Astrocyte (in vitro differentiated cells and primary cell): ENCODE results near the gene MYEOV. TPM values are rescaled to one million over a fixed set of nuclear protein-coding genes. Genes with fewer than 3 reads are reported as not detected.

ENCODE experiments used
- DNase-seq: peaks from one replicate; pipeline ENCODE4 v3.0.0-alpha.2; 2010; ENCODE audit warnings: low read depth
- FAIRE-seq: peaks from 2 replicates; lab custom pipeline; 2011; peaks lifted over from hg19 to GRCh38; lab: Jason Lieb, UNC
- H2AFZ ChIP-seq: 2 replicates; pipeline ENCODE4 v1.6.0; 2012; ENCODE audit warnings: low read depth, low read length, inconsistent platforms
- H3K27ac ChIP-seq: 2 replicates; pipeline ENCODE4 v1.5.1; 2011; ENCODE audit warnings: low read depth, low read length, inconsistent platforms
- H3K27me3 ChIP-seq: 2 replicates; pipeline ENCODE4 v1.6.0; 2011; ENCODE audit warnings: low read length, inconsistent platforms; ENCODE audit not compliant: insufficient read depth
- H3K36me3 ChIP-seq: 2 replicates; pipeline ENCODE4 v1.5.1; 2011; ENCODE audit warnings: low read length, inconsistent platforms; ENCODE audit not compliant: insufficient read depth
- H3K4me1 ChIP-seq: 2 replicates; pipeline ENCODE4 v1.5.1; 2011; ENCODE audit warnings: low read length, inconsistent platforms; ENCODE audit not compliant: insufficient read depth
- H3K4me2 ChIP-seq: 2 replicates; pipeline ENCODE4 v1.6.0; 2012; ENCODE audit warnings: low read length, inconsistent platforms
- H3K4me3 ChIP-seq: 2 replicates; pipeline ENCODE4 v1.5.1; 2011; ENCODE audit warnings: low read depth, mild to moderate bottlenecking, low read length, inconsistent platforms; ENCODE audit not compliant: insufficient read depth
- H3K79me2 ChIP-seq: 2 replicates; pipeline ENCODE4 v1.6.0; 2012; ENCODE audit warnings: mild to moderate bottlenecking, low read length, inconsistent platforms; ENCODE audit not compliant: insufficient read depth
- H3K9ac ChIP-seq: 2 replicates; pipeline ENCODE4 v1.6.0; 2012; ENCODE audit warnings: mild to moderate bottlenecking, low read length, inconsistent platforms
- H3K9me3 ChIP-seq: 2 replicates; pipeline ENCODE4 v1.5.1; 2012; ENCODE audit warnings: low read depth, mild to moderate bottlenecking, low read length, inconsistent platforms; ENCODE audit not compliant: insufficient read depth
- H4K20me1 ChIP-seq: 2 replicates; pipeline ENCODE4 v1.6.0; 2012; ENCODE audit warnings: low read length, inconsistent platforms; ENCODE audit not compliant: insufficient read depth
- H3K27ac Mint-ChIP-seq: one replicate; pipeline ENCODE4 v1.8.0; 2021; ENCODE audit warnings: mild to moderate bottlenecking, mixed read lengths; ENCODE audit not compliant: unreplicated experiment
- H3K27me3 Mint-ChIP-seq: one replicate; pipeline ENCODE4 v1.8.0; 2021; ENCODE audit warnings: low read depth, mixed read lengths; ENCODE audit not compliant: unreplicated experiment
- H3K36me3 Mint-ChIP-seq: one replicate; pipeline ENCODE4 v1.8.0; 2021; ENCODE audit warnings: low read depth, mixed read lengths; ENCODE audit not compliant: unreplicated experiment
- H3K4me1 Mint-ChIP-seq: one replicate; pipeline ENCODE4 v1.8.0; 2021; ENCODE audit warnings: low read depth, mixed read lengths; ENCODE audit not compliant: unreplicated experiment
- H3K4me3 Mint-ChIP-seq: one replicate; pipeline ENCODE4 v1.8.0; 2021; ENCODE audit warnings: mild to moderate bottlenecking, moderate library complexity, mixed read lengths; ENCODE audit not compliant: unreplicated experiment
- H3K9me3 Mint-ChIP-seq: one replicate; pipeline ENCODE4 v1.8.0; 2021; ENCODE audit warnings: mild to moderate bottlenecking, mixed read lengths; ENCODE audit not compliant: unreplicated experiment
- CTCF ChIP-seq: IDR thresholded peaks from 2 replicates; pipeline ENCODE4 v1.5.1; 2011; ENCODE audit warnings: low read depth, mild to moderate bottlenecking, inconsistent platforms, low read length, moderate library complexity; ENCODE audit not compliant: insufficient read depth
- EZH2 ChIP-seq: IDR thresholded peaks from 2 replicates; pipeline ENCODE4 v1.6.1; 2012; ENCODE audit warnings: mild to moderate bottlenecking, low read length, inconsistent platforms; ENCODE audit not compliant: insufficient read depth
- total RNA-seq: library from RNA; stranded (reverse); gene quantifications from 2 replicates; pipeline ENCODE4 v1.2.1, GENCODE V29; 2021

MYEOV gene
- total RNA-seq, 1 donor from 2014 or later = not detected

- FAIRE-seq = no peak
- no peak overlapping the region for H3K4me3 Mint-ChIP-seq
- no peak for DNase-seq
Measured at GRCh38 chr11:69274531-69275016, 19.4 kb upstream of the MYEOV start.

DNA sequence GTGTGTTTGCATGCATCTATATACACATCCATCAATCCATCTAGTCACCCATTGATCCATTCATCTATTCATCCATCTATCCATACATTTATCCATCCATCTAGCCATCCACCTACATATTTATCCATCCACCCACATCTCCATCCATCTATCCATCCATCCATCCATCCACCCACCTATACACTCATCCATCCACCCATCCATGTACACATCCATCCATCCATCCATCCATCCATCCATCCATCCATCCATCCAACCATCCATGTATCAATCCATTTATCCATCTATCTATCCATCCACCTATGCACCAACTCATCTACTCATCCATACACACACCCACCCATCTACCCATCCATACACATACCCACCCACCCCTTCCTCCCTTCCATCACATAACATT is 18.8 kb upstream of the MYEOV start:
- no peak for DNase-seq
- Mint-ChIP-seq H3K36me3 (no peaks in the 10 kb centered on the region), H3K4me1 (peaks cover 4% of the 10 kb centered on the region), H3K4me3 (no peak overlapping the region), H3K27me3 (peaks cover 51% of the 10 kb centered on the region), H3K9me3 (peaks cover 12% of the 10 kb centered on the region), H3K27ac (no peak overlapping the region)
- H3K79me2 ChIP-seq = no peaks in the 10 kb centered on the region
- no peak for FAIRE-seq
- H3K4me2 ChIP-seq = no peak overlapping the region
- no peak overlapping the region for H3K4me3 ChIP-seq
- H3K27me3 ChIP-seq = peaks cover 11% of the 10 kb centered on the region
- H4K20me1 ChIP-seq = no peaks in the 10 kb centered on the region
- TF ChIP-seq EZH2 (no peak), CTCF (no peak)
- no peak overlapping the region for H3K9ac ChIP-seq
- H2AFZ ChIP-seq = no peak overlapping the region
- no peak overlapping the region for H3K27ac ChIP-seq
- peaks cover 2% of the 10 kb centered on the region for H3K9me3 ChIP-seq
- no peaks in the 10 kb centered on the region for H3K36me3 ChIP-seq
- H3K4me1 ChIP-seq = peaks cover 3% of the 10 kb centered on the region

More at GRCh38 chr11:69274531-69275016, 19.4 kb upstream of the MYEOV start:
- H3K27me3 Mint-ChIP-seq = peaks cover 51% of the 10 kb centered on the region
- TF ChIP-seq EZH2 (no peak), CTCF (no peak)
- Histone ChIP-seq H4K20me1 (no peaks in the 10 kb centered on the region), H3K27ac (no peak overlapping the region), H3K4me2 (no peak overlapping the region), H3K9me3 (peaks cover 2% of the 10 kb centered on the region), H2AFZ (no peak overlapping the region), H3K4me3 (no peak overlapping the region), H3K4me1 (no peaks in the 10 kb centered on the region), H3K79me2 (no peaks in the 10 kb centered on the region), H3K36me3 (no peaks in the 10 kb centered on the region), H3K27me3 (peaks cover 11% of the 10 kb centered on the region), H3K9ac (no peak overlapping the region)
- peaks cover 12% of the 10 kb centered on the region for H3K9me3 Mint-ChIP-seq
- peaks cover 4% of the 10 kb centered on the region for H3K4me1 Mint-ChIP-seq
- H3K36me3 Mint-ChIP-seq = no peaks in the 10 kb centered on the region
- H3K27ac Mint-ChIP-seq = no peak overlapping the region

DNA sequence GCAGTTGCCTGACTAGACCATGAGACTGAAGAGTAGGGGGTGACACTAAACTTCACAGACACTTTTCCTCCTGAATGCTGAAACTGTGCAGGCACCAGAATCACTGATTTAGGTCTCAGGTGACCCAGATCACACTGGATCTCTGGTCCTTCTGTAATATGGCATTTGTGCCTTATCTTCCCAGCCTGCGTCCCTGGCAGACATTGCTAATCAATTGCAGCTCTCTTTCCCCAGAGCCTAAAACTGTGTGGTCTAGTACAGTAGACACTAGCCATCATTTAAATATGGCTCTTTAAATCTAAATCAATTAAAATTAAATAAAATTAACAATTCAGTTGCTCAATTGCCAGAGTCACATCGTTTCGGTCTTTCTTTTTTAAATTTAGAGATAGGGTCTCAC is 17.8 kb upstream of the MYEOV start:
- no peak overlapping the region for H3K4me2 ChIP-seq
- Mint-ChIP-seq H3K4me3 (no peak overlapping the region), H3K36me3 (no peaks in the 10 kb centered on the region), H3K9me3 (peaks cover 12% of the 10 kb centered on the region), H3K4me1 (peaks cover 4% of the 10 kb centered on the region), H3K27me3 (peaks cover 46% of the 10 kb centered on the region), H3K27ac (no peak overlapping the region)
- H3K9ac ChIP-seq = no peak overlapping the region
- H4K20me1 ChIP-seq = no peaks in the 10 kb centered on the region
- FAIRE-seq = no peak
- H3K27ac ChIP-seq = no peak overlapping the region
- DNase-seq = no peak
- H3K9me3 ChIP-seq = peaks cover 2% of the 10 kb centered on the region
- TF ChIP-seq EZH2 = no peak
- no peak for TF ChIP-seq CTCF
- H3K79me2 ChIP-seq = no peaks in the 10 kb centered on the region
- H3K36me3 ChIP-seq = no peaks in the 10 kb centered on the region
- H3K4me1 ChIP-seq = peaks cover 12% of the 10 kb centered on the region
- peaks cover 11% of the 10 kb centered on the region for H3K27me3 ChIP-seq
- no peak overlapping the region for H2AFZ ChIP-seq
- H3K4me3 ChIP-seq = no peak overlapping the region
